GM18499 (cell line): Measurements from ENCODE around the gene BCL2.

ENCODE experiments used
- ATAC-seq: cut with Tn5 transposase; IDR thresholded peaks from one replicate; pipeline ENCODE4 v1.9.1; 2021; ENCODE audit warnings: moderate number of reproducible peaks; ENCODE audit not compliant: insufficient read depth, unreplicated experiment

Gene BCL2

DNA sequence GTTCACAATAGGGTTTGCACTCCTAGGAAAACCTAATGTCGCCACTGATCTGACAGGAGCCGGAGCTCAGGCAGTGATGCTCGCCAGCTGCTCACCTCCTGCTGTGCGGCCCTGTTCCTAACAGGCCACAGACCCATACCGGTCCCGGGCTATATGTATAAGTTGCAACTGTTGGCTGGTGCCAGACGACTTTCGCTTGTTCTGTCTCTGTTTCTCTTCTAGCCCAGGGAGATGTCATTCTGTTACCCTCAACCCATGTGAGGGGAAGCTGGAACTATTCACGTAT lies 170.3 kb downstream of the BCL2 start:
- ATAC-seq, result no peak

DNA sequence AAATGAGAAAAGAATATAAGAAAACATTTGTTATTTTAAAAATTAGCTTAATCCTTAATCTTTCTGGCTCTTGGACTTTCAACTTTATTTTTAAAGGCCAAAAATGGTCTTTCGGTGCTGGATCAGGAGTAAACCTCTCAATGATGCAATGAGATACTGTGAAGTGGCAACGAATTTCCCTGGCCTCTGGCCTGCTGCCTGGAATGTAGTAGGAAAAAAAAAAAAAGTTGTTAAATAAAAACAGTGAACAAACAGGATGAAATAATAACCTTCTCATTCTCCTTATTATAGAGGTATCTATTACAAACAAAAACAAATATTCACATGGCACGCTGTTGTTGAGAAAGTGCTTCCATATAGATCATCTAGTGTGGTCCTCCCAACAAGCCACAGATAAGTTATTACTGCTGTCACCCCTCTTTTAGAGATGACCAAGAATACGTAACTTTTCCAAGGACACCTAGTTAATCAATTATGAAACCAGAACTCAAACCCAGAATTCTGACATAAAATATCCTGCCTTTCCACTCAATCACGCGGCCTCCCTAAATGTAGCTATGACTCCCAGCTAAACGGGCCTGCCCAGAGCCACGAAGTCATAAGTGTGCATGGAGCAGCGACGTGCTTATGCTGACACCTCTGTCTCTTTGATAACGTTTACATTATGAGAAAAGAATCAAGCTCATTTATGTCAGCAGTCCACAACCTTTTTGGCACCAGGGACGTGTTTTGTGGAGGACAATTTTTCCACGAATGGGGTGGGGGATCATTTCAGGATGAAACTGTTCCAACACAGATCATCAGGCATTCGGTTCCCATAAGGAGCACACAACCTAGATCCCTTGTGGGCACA lies 170.9 kb downstream of the BCL2 start:
- no peak for ATAC-seq

DNA sequence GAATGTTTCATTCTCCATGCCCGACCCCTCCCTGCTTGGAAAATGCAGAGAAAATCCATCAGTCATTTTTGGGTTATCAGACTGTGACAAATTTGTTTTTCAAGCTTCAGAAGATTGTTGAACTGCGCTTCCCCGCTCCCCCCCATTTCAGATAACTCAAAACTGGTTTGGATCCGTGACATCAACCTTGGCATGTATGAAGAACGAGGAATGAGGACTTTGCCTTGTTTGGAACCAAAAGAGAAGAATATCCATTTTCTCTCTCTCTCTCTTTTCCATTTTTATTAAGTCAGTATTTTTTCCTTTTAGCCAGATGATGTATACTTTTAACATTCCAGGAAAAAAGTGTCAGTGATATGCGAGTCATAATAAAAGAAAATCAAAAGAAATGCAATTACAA lies 171.6 kb downstream of the BCL2 start:
- ATAC-seq, result no peak

DNA sequence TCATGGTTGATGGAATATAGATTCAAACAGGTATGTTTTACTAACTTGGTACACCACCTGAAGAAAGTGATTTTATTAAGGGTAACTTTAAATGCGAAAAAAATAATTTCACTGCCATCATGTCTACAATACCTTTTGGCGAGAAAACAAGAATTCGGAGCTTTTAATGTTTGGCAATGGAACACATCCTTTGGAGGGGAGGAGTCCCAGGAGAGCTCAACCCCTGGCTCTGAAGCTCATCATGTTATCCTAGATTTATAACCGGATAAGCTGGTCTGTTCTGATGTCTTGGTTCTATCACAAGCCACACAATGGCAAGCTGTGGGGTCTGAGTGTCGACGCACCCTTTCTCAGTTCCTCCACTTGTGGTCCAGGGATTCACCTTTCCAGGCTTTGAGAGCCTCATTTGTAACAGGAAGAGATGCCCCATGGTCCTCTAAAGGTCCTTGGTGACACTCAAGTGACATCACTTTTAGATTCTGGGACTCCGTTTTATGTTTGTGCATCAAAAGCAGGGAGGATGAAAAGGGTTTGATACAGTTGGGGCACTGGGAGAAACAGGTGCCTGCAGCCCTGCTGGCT lies 172.7 kb downstream of the BCL2 start:
- ATAC-seq, result no peak

DNA sequence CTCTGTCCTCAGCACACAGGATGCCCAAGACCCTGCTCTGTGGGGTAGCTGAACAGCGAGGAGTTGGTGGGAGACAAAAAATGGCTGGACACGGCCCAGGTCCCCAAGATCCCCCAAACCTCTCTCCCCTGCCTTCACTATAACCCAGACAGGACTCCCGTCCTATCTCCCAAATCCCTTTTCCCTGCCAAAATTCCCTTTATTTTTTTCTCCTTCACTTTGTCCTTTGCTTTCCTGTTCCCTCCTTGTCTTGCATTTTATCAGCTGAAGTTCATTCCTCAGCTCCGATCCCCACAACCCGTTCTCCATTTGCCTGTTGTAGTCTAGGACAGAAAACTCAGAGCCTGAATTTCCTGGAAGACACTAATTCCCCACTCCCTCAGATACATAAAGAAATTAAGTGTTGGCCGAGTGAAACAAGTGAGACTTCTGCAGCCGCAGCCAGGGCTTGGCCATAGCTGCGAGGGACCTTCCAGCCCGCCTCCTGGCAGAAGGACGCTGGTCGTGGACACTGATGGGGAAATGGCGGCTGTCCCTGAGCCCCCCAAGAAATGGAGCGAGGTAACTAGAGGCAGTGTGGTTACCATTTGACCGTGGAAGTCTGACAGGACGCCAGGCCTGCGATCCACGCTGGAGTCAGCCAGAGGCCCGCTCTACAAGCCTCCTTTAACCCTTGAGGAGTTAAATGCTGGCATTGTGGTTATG lies 173.6 kb downstream of the BCL2 start:
- no peak for ATAC-seq

DNA sequence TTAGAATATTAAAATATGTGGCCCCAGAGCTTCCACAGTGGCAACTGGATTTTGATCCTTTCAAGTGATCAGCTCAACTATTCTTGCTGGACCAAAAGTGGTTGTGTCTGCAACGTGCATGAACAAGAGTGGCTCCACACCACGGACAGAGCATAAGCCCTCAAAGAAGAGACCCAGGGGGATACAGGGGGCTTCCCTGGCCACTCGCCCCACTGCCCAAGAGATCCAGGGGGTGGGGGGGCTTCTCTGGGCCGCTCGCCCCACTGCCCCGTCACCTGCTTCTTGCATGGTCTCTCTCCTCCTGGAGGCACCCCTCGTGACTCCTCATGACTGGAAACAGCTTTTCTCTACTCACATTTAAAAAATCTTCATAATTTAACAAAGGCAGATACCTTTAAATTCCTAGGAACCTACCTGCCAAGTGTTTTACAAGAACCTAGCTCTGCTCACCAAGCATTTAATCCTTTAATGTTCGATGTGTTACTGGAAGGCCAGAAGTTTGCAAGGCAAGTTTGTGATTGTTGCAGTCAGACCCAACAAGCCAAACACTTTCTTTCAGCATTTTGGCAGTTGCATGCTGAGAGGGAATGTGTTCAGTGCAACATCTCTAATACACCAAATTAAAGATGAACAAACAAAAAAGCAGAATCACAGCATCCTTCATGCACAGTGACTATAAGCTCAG lies 174.3 kb downstream of the BCL2 start:
- no peak for ATAC-seq

DNA sequence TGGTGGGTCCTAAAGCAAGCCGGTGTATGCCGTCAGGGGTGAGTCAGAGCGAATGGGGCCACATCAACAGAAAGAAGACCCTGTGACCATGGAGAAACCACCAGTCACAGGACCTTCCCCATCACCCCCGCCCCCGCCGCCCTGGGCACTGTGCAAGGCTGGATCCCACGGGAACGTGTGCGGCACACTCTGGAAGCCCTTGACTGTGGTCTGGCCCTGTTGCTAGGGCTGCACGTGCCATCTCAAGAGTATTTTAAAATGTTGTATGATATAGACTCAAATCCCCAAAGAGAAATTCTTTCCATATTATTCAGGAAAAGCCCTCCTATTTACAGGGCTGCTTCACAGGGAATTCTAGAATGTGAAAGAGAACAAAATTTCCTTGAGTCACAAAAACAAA lies 174.8 kb downstream of the BCL2 start:
- no peak for ATAC-seq

DNA sequence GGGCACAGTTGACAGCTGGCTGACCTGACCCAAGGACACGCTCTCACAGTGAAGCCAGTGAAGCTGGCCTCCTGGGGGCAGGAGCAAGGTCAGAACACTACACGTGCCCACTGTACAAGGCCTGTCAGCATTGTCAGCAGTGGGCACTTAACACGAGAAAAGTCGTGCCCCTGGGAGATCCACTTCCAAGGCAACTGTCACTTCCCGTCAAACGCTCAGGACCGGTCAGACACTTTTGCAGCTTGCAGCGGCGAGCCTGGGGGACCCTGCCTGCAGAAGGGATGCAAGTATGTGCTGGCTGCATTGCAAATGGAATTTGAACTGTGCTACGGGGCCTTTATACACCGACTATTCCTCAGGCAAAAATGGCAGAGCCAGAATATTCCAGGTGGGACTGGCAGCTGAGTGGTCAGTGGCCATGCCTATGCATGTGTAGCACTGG lies 176.2 kb downstream of the BCL2 start:
- no peak for ATAC-seq

DNA sequence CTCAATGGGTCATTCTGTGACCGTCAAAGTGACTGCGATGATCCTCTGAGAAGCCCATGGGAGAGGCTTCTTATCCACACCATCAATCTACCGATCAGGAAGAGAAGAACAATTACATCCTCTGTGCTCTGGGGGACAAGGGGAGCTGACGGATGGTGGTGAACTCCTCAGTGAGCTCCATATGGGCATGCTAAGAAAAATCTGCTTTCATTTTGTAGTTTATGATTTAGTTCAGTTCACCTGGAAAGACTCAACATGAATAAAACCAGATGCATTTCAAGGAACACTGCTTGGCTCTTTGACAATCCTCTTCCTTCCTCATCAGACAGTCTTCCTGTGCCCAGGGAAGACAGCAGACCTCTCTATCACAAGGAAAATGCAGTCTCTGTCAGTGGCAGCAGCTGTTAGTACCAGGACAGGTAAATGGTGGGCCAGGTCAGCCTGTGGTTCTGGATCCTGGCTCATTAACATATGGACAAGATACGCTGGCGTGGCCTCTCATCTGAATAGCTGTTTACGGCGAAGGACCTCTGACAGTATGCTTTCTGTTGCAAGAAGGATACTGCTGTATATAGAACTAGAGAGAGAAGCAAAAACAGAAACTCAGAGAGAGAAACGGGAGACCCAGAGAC lies 176.9 kb downstream of the BCL2 start:
- ATAC-seq, result no peak

DNA sequence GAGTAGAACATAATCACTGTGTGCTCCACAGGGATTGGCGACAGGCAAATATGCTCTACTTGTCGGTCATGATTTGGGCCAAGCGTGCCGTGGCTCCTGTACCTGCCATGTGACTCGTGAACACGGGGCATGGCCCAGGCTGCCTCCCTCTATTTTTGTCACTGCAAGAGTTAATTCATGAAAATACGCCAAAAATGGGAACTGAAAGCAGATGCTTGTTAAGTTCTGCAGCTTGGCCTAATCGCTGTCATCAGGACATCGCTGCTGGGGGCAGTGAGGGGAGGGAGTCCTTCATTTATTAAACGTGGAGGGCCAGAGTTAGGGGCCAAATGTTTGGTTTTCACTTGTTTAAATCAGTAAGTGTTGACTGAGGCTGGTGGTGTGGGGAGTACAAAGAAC lies 177.8 kb downstream of the BCL2 start:
- peak; percentile 34 for ATAC-seq

DNA sequence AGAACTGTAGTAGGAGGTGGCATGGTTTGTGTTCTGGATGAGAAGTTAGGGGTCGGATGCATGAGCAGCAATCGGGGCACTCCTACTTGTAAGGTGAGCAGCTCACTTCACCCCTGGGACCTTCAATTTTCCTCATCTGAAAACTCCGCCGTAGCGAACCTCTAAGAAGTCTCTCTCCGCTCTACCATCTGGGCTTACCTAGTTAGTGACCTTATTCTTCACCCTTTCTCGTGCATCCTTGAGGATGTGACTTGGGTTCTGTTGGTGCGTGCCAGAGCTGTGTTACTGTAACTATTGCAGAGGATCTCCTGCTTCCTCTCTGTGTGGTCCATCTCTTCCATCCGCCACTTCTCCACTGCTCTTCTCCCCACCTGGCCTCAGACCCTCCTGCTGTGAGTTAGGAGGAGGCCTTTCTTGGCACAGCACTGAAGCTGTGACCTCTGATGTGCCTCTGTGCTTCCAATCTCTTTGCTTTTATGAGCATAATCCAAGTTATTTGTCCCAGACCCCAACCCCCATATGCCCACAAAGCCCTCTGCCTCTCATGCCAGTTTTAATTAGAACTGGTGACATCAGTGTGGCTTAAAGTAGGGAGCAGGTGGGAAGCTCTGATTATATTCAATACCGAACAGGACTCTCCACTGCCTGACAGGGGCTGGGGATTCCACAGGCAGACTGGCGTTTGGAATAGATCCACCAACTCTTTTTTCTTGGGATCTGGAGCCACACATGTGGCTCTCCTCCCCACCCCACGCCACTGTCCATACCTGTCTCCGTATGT lies 178.4 kb downstream of the BCL2 start:
- ATAC-seq, result no peak

DNA sequence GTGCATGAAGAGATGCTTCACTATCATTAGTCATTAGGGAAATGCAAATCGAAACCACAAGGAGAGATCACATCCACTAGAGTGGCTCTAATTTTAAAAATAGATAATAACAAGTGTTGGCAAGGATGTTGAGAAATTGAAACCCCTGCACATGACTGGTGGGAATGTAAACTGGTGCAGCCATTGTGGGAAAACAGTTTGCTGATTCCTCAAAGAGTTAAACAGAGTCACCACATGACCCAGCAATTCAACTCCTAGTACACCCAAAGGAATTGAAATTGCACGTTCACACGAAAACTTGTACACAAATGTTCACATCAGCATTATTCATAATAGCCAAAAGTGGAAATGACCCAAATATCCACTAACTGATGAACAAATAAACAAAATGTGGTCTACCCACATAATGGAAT lies 179.5 kb downstream of the BCL2 start:
- ATAC-seq, result no peak

DNA sequence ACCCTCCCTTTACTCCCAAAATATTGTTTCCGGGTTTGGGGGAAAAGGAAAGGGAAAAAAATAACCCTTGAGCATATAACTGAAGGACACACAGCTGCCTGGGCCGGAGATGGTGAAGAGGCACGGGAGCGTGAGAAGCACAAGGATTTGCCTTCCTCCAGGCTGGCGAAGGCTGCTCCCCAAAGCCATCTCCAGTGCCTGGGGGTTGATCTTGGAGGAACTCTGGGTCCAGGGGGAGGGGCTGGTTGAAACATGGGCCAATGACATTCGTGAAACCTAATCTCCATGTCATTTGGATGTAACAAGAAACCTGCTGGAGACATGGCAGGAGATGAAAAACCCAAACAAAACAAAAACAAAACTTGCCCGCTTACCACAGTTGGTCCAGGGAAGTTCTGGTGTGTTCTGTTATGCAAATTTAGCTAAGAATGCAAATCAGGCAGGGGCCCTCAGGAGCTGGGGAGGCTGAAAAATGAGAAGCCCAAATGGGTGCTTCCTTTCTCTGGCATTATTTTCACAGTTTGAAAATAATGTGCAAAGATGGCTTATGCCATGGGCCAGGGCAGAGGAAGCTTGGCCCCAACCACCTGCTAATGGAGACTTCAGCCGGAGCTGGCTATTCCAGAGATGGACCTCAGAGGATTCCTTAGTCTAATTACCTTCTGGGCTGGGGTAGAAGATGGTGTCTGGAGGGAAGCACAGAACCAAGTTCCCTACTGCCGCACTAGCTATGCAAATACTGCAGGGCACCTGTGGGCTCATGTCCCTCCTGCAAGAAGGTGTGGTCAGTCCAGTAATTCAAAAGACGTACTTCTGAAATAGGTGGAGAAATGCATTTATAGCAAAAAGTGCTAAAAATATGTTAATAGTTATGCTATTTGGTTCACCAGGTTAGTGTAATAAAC lies 180.9 kb downstream of the BCL2 start:
- ATAC-seq, result peak; percentile 34

DNA sequence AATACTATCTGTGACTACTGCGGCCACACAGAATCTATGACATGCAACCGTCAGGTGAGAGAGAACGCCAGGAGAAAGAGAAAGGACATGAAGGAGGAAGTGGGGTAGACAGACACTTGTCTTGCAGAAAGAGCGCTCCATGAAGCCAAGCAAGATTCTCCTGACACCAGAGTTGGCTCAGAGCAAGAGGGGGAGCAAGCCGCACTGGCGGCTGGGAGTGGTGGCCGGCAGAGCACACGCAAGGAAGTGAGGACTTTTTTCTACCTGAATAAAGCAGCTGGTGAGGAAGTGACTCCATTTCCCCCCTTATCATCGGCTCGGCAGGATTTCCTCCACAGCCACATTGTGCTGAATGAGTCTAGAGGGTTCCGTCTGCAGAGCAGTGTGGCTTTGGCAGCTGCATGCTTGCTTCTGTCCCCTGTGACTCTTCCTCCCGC lies 181.6 kb downstream of the BCL2 start:
- no peak for ATAC-seq

DNA sequence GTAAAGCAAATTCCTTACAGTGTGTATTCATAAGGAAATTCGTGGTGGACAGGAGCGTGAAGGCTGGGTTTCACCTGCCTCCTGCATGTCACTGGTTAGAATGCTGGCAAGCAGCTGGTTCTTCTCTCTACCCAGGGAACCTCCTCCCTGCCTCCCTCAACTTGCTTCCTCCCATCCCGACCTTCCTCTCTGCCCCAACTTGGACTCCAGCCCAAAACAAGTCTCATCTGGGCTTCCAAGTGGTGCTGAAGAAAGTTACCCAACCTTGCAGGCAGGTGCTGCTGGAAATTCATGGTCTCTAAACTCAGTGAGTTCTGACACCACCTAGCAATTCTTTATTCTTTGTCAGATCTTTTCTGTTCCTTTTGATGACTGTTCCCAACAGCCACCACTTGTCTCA lies 184.5 kb downstream of the BCL2 start:
- ATAC-seq, result no peak

DNA sequence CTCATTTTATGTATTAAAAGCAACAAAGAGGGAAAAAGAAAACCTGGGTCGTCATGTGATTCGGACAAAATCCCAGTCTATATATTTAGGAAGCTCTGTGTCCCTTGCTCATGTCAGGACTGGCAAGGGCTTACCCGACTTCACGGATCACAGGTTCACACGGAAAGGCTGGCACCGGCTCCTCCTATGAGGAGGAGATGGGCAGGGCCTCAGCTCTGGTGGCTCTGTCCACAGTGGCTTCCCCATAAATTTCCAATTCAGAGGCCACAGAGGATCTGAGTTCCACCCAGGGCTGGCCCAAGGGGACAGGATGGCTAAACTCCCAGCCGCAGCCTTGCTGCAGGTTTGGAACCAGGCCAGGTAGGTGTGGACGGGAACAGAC lies 186.8 kb downstream of the BCL2 start:
- ATAC-seq, result no peak

DNA sequence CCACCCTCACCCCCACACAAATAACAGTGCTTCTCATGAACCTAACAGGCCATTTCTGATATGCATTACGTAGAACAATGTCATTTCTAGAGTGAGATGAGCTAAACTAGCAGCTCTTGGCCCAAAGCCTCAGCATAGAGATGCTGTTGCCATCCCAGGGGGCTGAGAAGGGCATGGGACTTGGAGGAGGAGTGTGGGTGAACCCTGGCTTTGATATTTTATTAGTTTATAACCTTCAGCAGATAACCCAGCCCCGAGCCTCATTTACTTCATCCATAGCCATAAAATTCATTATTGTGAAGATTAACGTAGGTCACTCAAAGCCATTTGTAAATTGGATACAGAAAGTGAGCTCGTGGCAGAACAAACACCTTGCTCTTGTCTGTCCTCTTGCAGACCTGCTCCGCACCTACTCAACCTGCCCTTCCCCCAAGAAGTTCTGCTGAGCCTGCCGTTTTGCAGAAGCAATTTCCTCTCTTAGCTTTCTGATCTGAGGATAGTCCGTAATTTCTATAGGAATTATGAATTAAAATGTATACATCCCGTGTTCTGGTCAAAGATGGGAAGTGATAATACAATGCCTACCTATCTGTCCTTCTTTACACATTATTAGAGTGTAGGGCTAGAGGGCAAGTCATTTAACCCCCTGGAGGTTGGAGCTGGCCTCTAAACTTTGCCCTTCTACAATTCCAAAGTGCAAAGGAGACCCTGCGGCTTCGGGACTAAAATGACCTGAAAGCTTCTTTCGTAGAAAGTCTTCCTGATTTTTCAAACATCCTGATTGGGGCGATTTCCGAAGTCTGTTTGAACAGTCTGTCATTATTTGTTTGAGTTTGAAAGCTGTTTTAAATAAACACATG lies 187.4 kb downstream of the BCL2 start:
- no peak for ATAC-seq
